ENCODE measurements around the gene CBLB.
A peak's percentile ranks its signal among the peaks of the same experiment; 100 is the strongest.

The CBLB gene

GRCh38 chr3:105868742-105869530 lies at the start of gene CBLB:
Gene CBLB (minus strand): TSS chr3:105869012. CDS start chr3:105867577, 1,435 bp downstream.
- peak; percentile 83 for DNase-seq

- no peak for DNase-seq
Observed at GRCh38 chr3:105916767-105917166, 48.0 kb upstream of the CBLB start.

- DNase-seq, result no peak
Observed at GRCh38 chr3:105915524-105915923, 46.7 kb upstream of the CBLB start.

- no peak for DNase-seq
Observed at GRCh38 chr3:105913616-105914015, 44.8 kb upstream of the CBLB start.

GRCh38 chr3:105912891-105913290 lies 44.1 kb upstream of the CBLB start:
- DNase-seq, result no peak

GRCh38 chr3:105911496-105911895 lies 42.7 kb upstream of the CBLB start:
- DNase-seq, result no peak

GRCh38 chr3:105907777-105908176 lies 39.0 kb upstream of the CBLB start:
- peak; percentile 64 for DNase-seq

GRCh38 chr3:105906836-105907235 lies 38.0 kb upstream of the CBLB start:
- no peak for DNase-seq

- no peak for DNase-seq
Observed at GRCh38 chr3:105906345-105906744, 37.5 kb upstream of the CBLB start.

GRCh38 chr3:105905328-105905727 lies 36.5 kb upstream of the CBLB start:
- no peak for DNase-seq

GRCh38 chr3:105904678-105905284 lies 36.0 kb upstream of the CBLB start:
- DNase-seq, result no peak

- no peak for DNase-seq
Observed at GRCh38 chr3:105904251-105904650, 35.4 kb upstream of the CBLB start.

GRCh38 chr3:105899516-105899915 lies 30.7 kb upstream of the CBLB start:
- no peak for DNase-seq

GRCh38 chr3:105891101-105891500 lies 22.3 kb upstream of the CBLB start:
- DNase-seq, result no peak

GRCh38 chr3:105888621-105889579 lies 20.1 kb upstream of the CBLB start:
- DNase-seq, result no peak

- no peak for DNase-seq
Observed at GRCh38 chr3:105885256-105885655, 16.4 kb upstream of the CBLB start.

GRCh38 chr3:105883798-105884377 lies 15.1 kb upstream of the CBLB start:
- no peak for DNase-seq

GRCh38 chr3:105880681-105881290 lies 12.0 kb upstream of the CBLB start:
- DNase-seq, result no peak

GRCh38 chr3:105878061-105878460 lies 9.2 kb upstream of the CBLB start:
- DNase-seq, result no peak

- DNase-seq, result no peak
Observed at GRCh38 chr3:105877336-105877910, 8.6 kb upstream of the CBLB start.

GRCh38 chr3:105876780-105877327 lies 8.0 kb upstream of the CBLB start:
- DNase-seq, result no peak

Data from KG1 (cell line).